Body of pancreas (tissue), 4 donors: Measurements from ENCODE around the gene RIPOR2. TPM values are rescaled to one million over a fixed set of nuclear protein-coding genes. Genes with fewer than 3 reads are reported as not detected.

Source experiments
- ATAC-seq: fragments of 150-250 bp; one replicate; pipeline ENCODE4 v1.9.1; 2016
- DNase-seq, 4 donors: peaks; one replicate each; pipeline ENCODE4 v3.0.0-alpha.2; 2019
- H3K27ac ChIP-seq, 4 donors: fragments of 200-600 bp; sonication (generic); 1 replicate in 3 of 4; 2 replicates in 1 of 4; pipeline versions ENCODE4 v1.5.1 to v1.6.1; 2016 to 2019; ENCODE audit warnings: mild to moderate bottlenecking in 1 of 4, mixed read lengths in 1 of 4, moderate library complexity in 1 of 4
- H3K27me3 ChIP-seq, 2 donors: fragments of 200-600 bp; sonication (generic); one replicate each; pipeline ENCODE4 v1.6.0; 2016; ENCODE audit warnings: mild to moderate bottlenecking in 1 of 2
- H3K36me3 ChIP-seq, 2 donors: fragments of 200-600 bp; sonication (generic); replicated peaks in 1 of 2; 2 replicates each; pipeline ENCODE4 v1.5.1; 2016; ENCODE audit warnings: low read depth in 2 of 2; ENCODE audit not compliant: insufficient read depth in 1 of 2
- H3K4me1 ChIP-seq: fragments of 200-600 bp; sonication (generic); one replicate; pipeline ENCODE4 v1.6.0; 2016
- H3K4me3 ChIP-seq, 2 donors: fragments of 200-600 bp; sonication (generic); 1 replicate in 1 of 2; 2 replicates in 1 of 2; pipeline ENCODE4 v1.5.1; 2016 to 2019
- H3K9me3 ChIP-seq, 3 donors: fragments of 200-600 bp; sonication (generic); 1 replicate in 2 of 3; 2 replicates in 1 of 3; pipeline ENCODE4 v1.5.1; 2016
- CTCF ChIP-seq, 7 experiments: fragments of 450-650 bp in 4 of 7; fragments of 200-600 bp in 3 of 7; sonication (generic) in 3 of 7; IDR thresholded peaks; one replicate each; pipeline ENCODE4 v1.5.1; 2016 to 2019; ENCODE audit warnings: antibody characterized with exemption in 7 of 7
- POLR2A ChIP-seq, 3 donors: fragments of 450-650 bp; IDR thresholded peaks; one replicate each; pipeline ENCODE4 v1.6.1; 2016; ENCODE audit warnings: antibody characterized with exemption in 3 of 3, mild to moderate bottlenecking in 2 of 3
- WGBS, 2 donors: methylation state at CpG; one replicate each; pipeline ENCODE4 v1.1.5; 2017; 5-methylcytosine and 5-hydroxymethylcytosine counted together
- intact Hi-C: fragments of 100-400 bp; cut with DNase I; formaldehyde crosslinking; loops from one replicate; pipeline ENCODE4 v1.15.1; 2023
- total RNA-seq, 2 donors: library from RNA; depleted of rRNA; stranded (reverse); fragments of >200 nt; gene quantifications; one replicate each; pipeline ENCODE4 v1.1.0, GENCODE V29; 2016

RIPOR2 gene, protein sequence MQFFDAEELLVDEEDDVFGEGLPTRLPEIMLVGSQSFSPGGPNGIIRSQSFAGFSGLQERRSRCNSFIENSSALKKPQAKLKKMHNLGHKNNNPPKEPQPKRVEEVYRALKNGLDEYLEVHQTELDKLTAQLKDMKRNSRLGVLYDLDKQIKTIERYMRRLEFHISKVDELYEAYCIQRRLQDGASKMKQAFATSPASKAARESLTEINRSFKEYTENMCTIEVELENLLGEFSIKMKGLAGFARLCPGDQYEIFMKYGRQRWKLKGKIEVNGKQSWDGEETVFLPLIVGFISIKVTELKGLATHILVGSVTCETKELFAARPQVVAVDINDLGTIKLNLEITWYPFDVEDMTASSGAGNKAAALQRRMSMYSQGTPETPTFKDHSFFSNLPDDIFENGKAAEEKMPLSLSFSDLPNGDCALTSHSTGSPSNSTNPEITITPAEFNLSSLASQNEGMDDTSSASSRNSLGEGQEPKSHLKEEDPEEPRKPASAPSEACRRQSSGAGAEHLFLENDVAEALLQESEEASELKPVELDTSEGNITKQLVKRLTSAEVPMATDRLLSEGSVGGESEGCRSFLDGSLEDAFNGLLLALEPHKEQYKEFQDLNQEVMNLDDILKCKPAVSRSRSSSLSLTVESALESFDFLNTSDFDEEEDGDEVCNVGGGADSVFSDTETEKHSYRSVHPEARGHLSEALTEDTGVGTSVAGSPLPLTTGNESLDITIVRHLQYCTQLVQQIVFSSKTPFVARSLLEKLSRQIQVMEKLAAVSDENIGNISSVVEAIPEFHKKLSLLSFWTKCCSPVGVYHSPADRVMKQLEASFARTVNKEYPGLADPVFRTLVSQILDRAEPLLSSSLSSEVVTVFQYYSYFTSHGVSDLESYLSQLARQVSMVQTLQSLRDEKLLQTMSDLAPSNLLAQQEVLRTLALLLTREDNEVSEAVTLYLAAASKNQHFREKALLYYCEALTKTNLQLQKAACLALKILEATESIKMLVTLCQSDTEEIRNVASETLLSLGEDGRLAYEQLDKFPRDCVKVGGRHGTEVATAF
- 1 to 10 TPM; 1.3 to 1.6 TPM for total RNA-seq

GRCh38 chr6:24935366-24936152 is at the start of gene RIPOR2:
Gene RIPOR2, minus strand, starts transcription at chr6:24935960. Its CDS starts 62 bp downstream, at chr6:24935898.
- WGBS, 2 donors: 49 to 60% methylated on average over 10 of the region's 10 CpGs
- peak in 2 of 4 donors; percentile 21 to 28 for DNase-seq
- TF ChIP-seq POLR2A (IDR thresholded peaks at IDR 0.05): no peak
- TF ChIP-seq CTCF (IDR thresholded peaks at IDR 0.05): peak in 1 of 7 experiments; percentile 7
- Histone ChIP-seq H3K27me3 (no peaks in the 10 kb centered on the region), H3K36me3 (no peaks in the 10 kb centered on the region), H3K4me1 (no peaks in the 10 kb centered on the region), H3K4me3 (no peak within 1 kb of the TSS), H3K27ac (no peak within 1 kb of the TSS), H3K9me3 (no peaks in the 10 kb centered on the region)
- intact Hi-C loops: no loop called here
- no peak for ATAC-seq

DNA sequence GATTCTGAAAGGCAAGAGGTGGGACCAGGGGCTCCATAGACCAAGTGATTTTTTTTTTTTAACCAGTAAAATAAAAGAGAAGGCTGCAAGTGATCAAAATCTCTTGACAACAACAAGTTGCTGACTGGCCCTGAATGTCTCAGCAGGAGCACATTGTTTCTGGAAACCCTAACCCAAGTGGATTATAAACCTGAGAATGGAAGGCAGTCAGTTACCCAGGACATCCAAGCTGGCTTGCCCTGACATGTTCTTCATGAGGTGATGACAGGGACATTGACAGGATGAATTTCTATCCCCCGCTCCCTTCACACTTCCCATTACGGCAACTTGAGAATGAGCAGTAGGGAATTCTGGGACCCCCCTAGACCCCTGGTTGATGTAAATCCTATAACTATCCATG is 49.6 kb upstream of the RIPOR2 start:
- Histone ChIP-seq H3K27ac (no peak overlapping the region), H3K9me3 (no peaks in the 10 kb centered on the region), H3K36me3 (no peaks in the 10 kb centered on the region), H3K4me1 (peaks cover 26% of the 10 kb centered on the region), H3K4me3 (no peak overlapping the region), H3K27me3 (no peaks in the 10 kb centered on the region)
- intact Hi-C loops: no loop called here
- TF ChIP-seq POLR2A (IDR thresholded peaks at IDR 0.05) (no peak), CTCF (IDR thresholded peaks at IDR 0.05) (no peak)
- ATAC-seq (no peak), DNase-seq (no peak)
- 90 to 100% methylated on average over 2 of the region's 2 CpGs for WGBS, 2 donors

GRCh38 chr6:24982231-24982630 is 46.5 kb upstream of the RIPOR2 start:
- Histone ChIP-seq H3K36me3 (no peaks in the 10 kb centered on the region), H3K4me1 (peaks cover 26% of the 10 kb centered on the region), H3K4me3 (no peak overlapping the region), H3K9me3 (no peaks in the 10 kb centered on the region), H3K27me3 (no peaks in the 10 kb centered on the region), H3K27ac (peak overlapping the region in 2 of 4 donors; percentile 43 to 53)
- ATAC-seq: no peak
- no peak for DNase-seq
- intact Hi-C loops: no loop called here
- TF ChIP-seq CTCF (IDR thresholded peaks at IDR 0.05): no peak
- no peak for TF ChIP-seq POLR2A (IDR thresholded peaks at IDR 0.05)

GRCh38 chr6:24981386-24981760 is 45.6 kb upstream of the RIPOR2 start:
- Histone ChIP-seq H3K36me3 (no peaks in the 10 kb centered on the region), H3K4me1 (peaks cover 26% of the 10 kb centered on the region), H3K9me3 (no peaks in the 10 kb centered on the region), H3K27me3 (no peaks in the 10 kb centered on the region), H3K27ac (peak overlapping the region; percentile 21 to 63 (median 48)), H3K4me3 (no peak overlapping the region)
- TF ChIP-seq CTCF (IDR thresholded peaks at IDR 0.05): no peak
- TF ChIP-seq POLR2A (IDR thresholded peaks at IDR 0.05): no peak
- DNase-seq (no peak), ATAC-seq (no peak)
- intact Hi-C loops: no loop called here
- 76 to 77% methylated on average over 4 of the region's 4 CpGs for WGBS, 2 donors
